GM12891 (cell line): ENCODE measurements around the gene BRAT1.

Source experiments
- POLR2A ChIP-seq: IDR thresholded peaks from 2 replicates; pipeline ENCODE4 v1.6.1; 2011; ENCODE audit warnings: low read depth, low read length, control low read depth
- POLR2AphosphoS5 ChIP-seq: IDR thresholded peaks from 2 replicates; pipeline ENCODE4 v1.6.1; 2011; ENCODE audit warnings: low read depth, low read length, control low read depth
- TAF1 ChIP-seq: IDR thresholded peaks from 2 replicates; pipeline ENCODE4 v1.6.1; 2011; ENCODE audit warnings: low read depth, low read length, control low read depth

DNA sequence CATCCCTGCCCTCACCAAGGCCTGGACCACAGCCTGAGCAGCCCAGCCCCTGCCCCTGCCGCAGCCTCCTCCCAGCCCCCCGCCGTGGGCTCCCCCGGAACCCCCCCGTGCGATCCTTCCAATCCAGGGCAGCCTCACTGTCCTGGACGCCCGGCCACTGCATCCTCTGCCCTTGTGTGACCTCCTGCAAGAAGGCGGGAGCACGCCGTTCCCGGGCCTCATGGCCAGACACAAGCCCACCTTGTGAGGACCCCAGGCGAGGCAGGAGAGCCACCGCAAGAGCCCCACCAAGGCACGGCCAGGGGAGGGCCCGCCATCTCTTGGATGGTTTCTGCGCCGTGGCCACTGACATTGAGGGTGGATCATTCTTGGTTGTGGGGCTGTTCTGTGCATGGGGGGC is 43.6 kb downstream of the BRAT1 start:
- TF ChIP-seq POLR2A (no peak), POLR2AphosphoS5 (no peak), TAF1 (no peak)
